Fibroblast of skin of left quadriceps (primary cell): Measurements from ENCODE around the gene FRMD4A.

Experiments used
- DNase-seq, 2 experiments: peaks; one replicate each; pipeline ENCODE4 v3.0.0-alpha.2; 2013; ENCODE audit warnings: low read depth in 2 of 2

The FRMD4A gene

GRCh38 chr10:13820119-13820963, 510.4 kb downstream of the FRMD4A start:
- DNase-seq: no peak

GRCh38 chr10:13816195-13816925, 514.4 kb downstream of the FRMD4A start:
- no peak for DNase-seq

GRCh38 chr10:13815756-13816155, 515.0 kb downstream of the FRMD4A start:
- DNase-seq: no peak

GRCh38 chr10:13813550-13813949, 517.2 kb downstream of the FRMD4A start:
- DNase-seq: no peak

- no peak for DNase-seq
Observed at GRCh38 chr10:13812804-13813203, 517.9 kb downstream of the FRMD4A start.

GRCh38 chr10:13810568-13810967, 520.2 kb downstream of the FRMD4A start:
- no peak for DNase-seq

GRCh38 chr10:13809427-13809826, 521.3 kb downstream of the FRMD4A start:
- no peak for DNase-seq

GRCh38 chr10:13808556-13809391, 522.0 kb downstream of the FRMD4A start:
- no peak for DNase-seq

- DNase-seq: no peak
Observed at GRCh38 chr10:13806419-13806818, 524.3 kb downstream of the FRMD4A start.

GRCh38 chr10:13803566-13804554, 526.9 kb downstream of the FRMD4A start:
- no peak for DNase-seq

GRCh38 chr10:13801907-13802288, 528.8 kb downstream of the FRMD4A start:
- DNase-seq: no peak

GRCh38 chr10:13801156-13801906, 529.4 kb downstream of the FRMD4A start:
- no peak for DNase-seq

- no peak for DNase-seq
Observed at GRCh38 chr10:13797164-13797563, 533.6 kb downstream of the FRMD4A start.

GRCh38 chr10:13795653-13796555, 534.8 kb downstream of the FRMD4A start:
- no peak for DNase-seq

- DNase-seq: no peak
Observed at GRCh38 chr10:13794992-13795612, 535.6 kb downstream of the FRMD4A start.

GRCh38 chr10:13792006-13792405, 538.7 kb downstream of the FRMD4A start:
- no peak for DNase-seq

GRCh38 chr10:13791483-13791882, 539.2 kb downstream of the FRMD4A start:
- DNase-seq: no peak

- no peak for DNase-seq
Observed at GRCh38 chr10:13790196-13790595, 540.5 kb downstream of the FRMD4A start.

- no peak for DNase-seq
Observed at GRCh38 chr10:13789448-13789829, 541.3 kb downstream of the FRMD4A start.
